Middle frontal gyrus (tissue), 1 donor: ENCODE results near the gene AOPEP.

Source experiments
- DNase-seq: peaks from one replicate; pipeline ENCODE4 v3.0.0-alpha.2; 2015; ENCODE audit warnings: low spot score; ENCODE audit errors: extremely low spot score

Gene AOPEP

GRCh38 chr9:94791435-94791834 lies 64.9 kb downstream of the AOPEP start:
- DNase-seq, result no peak

DNA sequence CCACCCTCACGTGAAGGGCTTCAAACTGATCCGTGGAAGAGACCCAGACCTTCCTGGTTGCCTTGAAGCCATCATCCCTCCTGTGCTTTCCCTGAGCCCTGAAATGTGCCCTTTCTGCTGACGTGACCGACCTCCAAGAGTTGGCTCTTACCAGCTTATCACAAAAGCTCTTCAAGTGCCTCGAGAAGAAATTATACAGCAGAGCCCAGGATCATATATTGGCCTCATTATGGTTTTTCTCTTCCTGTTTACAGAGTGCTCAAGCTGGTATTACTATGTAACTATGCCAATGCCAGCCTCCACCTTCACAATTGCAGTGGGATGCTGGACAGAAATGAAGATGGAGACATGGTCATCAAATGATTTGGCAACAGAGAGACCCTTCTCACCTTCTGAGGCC lies 66.0 kb downstream of the AOPEP start:
- DNase-seq, result no peak

DNA sequence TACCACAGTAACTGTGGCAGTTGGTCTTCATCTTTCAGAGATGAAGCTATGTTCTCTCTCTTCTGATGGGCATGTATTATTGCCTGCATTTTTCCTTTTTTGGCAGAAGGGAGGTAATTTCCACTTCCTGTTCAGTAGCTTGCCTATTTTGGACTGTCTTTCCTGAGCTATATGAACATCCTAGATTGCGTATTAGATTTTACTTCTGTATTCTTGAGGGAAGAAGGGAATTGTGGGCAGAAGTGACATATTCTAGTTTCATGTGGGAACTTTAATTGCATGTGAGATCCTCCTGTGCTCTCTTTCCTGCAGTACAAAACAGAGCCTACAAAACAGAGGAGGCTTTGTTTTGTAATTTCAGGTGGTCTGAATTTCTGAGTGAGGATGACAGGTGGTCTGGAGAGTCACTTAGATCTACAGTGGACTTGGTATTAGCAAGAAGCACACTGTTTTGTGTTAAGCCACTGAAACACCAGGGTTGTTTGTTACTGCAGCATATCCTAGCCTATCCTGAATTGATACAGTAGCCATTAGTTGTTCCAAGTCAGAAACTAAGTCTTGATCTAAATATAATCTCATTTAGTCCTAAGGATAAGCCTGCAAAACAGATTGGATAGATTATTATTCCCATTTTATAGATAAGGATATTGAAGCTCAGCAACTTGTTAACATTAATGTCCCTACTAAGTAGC lies 68.1 kb downstream of the AOPEP start:
- DNase-seq, result no peak

GRCh38 chr9:94796687-94797086 lies 70.2 kb downstream of the AOPEP start:
- no peak for DNase-seq

- no peak for DNase-seq
These were observed 71.7 kb downstream of the AOPEP start for GRCh38 chr9:94798201-94798600.

- DNase-seq, result no peak
These were observed 72.2 kb downstream of the AOPEP start for GRCh38 chr9:94798708-94799107.

- DNase-seq, result no peak
These were observed 73.2 kb downstream of the AOPEP start for GRCh38 chr9:94799578-94800264.

GRCh38 chr9:94800424-94801117 lies 74.1 kb downstream of the AOPEP start:
- no peak for DNase-seq

GRCh38 chr9:94801234-94801633 lies 74.7 kb downstream of the AOPEP start:
- DNase-seq, result no peak

DNA sequence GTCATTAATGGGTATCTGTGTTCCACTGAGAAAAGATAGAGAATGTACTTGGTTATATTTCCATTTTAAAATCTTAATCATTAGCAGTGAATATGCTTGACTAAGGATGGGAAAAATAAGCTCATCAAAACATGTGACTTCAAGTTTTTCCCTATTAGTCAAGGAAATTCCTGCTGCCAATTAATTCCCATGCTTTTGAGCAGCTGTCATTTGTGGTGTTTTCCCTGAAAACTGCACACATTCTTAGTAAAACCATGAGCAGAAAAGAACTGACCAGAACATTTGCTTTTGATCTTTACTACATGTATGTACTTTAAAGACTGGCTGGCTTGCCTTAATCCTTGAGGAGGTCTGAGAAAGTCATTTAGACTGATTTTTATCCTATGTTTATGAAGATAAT lies 75.2 kb downstream of the AOPEP start:
- DNase-seq, result no peak

GRCh38 chr9:94802251-94802650 lies 75.8 kb downstream of the AOPEP start:
- DNase-seq, result no peak

DNA sequence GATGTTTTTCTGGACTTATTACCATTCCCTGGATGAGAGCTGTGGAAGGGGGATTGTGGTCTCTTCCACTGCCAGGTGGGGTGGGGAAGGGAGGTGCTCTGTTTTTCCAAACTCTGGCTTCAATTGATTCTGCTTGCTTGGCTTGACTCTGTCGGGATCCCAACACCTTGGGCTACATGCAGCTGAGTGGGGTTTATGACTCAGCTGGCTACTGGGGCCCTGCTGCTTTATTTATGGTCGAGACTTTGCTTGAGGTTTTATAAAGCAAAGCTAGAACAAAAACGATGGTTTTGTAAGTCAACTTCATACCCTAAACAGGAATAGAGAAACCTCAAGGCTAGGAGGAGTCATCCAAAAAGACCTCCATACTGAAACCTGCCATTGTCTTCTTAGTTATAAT lies 76.3 kb downstream of the AOPEP start:
- no peak for DNase-seq

GRCh38 chr9:94804316-94804715 lies 77.8 kb downstream of the AOPEP start:
- no peak for DNase-seq

GRCh38 chr9:94805051-94805489 lies 78.6 kb downstream of the AOPEP start:
- no peak for DNase-seq

- DNase-seq, result no peak
These were observed 79.1 kb downstream of the AOPEP start for GRCh38 chr9:94805585-94805984.

- DNase-seq, result no peak
These were observed 79.9 kb downstream of the AOPEP start for GRCh38 chr9:94806307-94806893.

DNA sequence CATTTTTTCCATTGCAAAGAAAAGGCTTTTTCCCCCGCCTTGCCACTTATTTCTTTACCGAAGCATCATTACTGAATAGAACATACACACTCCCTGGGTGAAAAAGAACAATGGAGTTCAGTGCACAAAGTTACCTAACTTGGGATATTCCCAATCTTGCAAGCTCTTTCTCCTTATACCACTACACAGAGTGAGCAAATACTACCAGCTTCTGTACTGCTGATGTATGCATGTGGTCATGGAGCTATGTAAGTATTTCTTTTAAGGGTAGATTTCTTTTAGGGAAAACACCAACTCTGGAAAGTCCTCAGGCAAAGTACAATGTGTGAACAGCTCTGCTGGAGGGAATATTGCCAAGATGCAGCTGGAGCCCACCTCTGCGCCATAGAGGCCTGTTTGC lies 81.1 kb downstream of the AOPEP start:
- DNase-seq, result no peak

DNA sequence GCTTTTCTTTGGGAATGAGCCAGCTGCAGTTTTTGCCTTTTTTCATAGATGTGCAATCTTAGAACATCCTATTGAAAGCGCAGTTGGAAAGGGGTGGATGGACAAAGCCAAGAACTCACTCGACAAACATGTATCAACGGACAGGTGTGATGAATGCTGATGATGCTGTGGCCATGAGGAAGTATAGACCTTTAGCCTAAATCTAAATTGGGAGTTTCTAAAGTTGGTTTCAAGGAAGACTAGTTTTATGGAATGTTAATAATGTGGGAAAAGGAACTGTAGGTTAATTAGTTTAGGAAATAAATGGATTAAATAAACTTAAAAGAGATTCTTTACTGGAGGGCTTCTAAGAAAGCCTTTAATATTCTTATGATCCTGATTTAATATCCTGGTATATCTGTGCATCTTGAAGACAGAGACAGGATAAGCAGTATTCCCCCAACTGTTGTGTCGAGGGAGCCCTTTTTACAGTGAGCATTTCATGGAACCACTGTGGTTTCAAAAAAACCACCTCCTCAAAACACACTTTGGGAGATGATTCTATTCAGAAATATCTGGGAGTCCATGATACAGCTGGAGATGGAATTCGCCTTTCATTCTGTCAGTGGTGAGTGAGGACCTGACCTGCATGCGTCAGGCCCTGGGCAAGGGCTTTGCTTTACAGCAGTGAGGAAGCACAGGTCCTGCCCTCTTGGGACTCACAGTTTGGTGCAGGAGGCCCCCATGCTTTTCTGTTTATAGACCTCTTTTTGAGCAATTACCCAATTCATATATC lies 82.6 kb downstream of the AOPEP start:
- DNase-seq, result no peak

DNA sequence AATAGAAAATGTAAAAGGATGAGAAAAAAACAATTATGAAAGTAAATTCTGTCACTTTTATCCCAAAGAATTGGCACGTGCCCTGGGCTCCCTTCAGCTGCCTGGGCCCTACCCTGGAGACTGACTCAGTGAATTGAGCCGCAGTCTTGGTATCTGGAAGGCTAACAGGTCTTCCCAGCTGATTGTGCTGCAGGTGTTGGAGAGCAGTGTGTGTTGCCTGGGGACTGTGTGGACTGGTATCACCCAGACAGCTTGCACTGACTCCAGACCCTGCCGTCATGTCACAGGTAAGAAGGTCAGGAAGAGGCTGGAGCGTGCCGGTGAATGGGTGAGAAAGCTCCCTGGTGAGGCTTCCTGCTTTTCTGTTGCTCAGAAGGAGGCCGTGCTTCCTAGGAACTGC lies 83.3 kb downstream of the AOPEP start:
- no peak for DNase-seq

GRCh38 chr9:94811074-94811473 lies 84.6 kb downstream of the AOPEP start:
- no peak for DNase-seq

DNA sequence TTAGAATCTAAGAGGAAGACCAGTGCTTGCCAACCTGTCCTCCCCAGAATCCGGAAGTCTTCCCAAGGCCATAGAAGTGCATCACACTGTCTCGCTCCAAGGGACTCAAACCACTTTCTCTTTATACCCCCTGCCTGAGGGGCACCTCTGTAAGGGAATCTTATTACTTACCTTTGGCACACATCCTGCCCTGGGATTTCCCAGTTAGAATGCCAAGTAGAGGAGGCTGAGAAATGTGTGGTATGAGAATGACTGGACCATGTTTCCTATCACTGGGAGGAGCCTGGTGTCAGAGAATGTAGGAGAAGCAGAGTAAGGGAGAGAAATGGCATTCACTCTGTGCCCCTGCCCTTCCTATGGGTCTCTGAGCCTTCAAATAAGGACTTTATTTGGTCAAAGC lies 85.8 kb downstream of the AOPEP start:
- DNase-seq, result no peak
